IgD-negative memory B cell (primary cell): Measurements from ENCODE around the gene CNOT11. TPM values are rescaled to one million over a fixed set of nuclear protein-coding genes. Genes with fewer than 3 reads are reported as not detected.
A peak's percentile ranks its signal among the peaks of the same experiment; 100 is the strongest.
"Not testable (repeated sequence)": the region's sequence is repeated elsewhere in the genome, so short reads cannot be mapped to it uniquely, and the experiment has no call there.

ENCODE experiments used
- H3K27ac Mint-ChIP-seq, 3 donors: one replicate each; pipeline ENCODE4 v1.8.0; 2020 to 2022; ENCODE audit warnings: mild to moderate bottlenecking in 3 of 3, mixed read lengths in 3 of 3, moderate library complexity in 1 of 3
- H3K27me3 Mint-ChIP-seq: one replicate; pipeline ENCODE4 v1.8.0; 2021; ENCODE audit warnings: mixed read lengths
- H3K36me3 Mint-ChIP-seq: one replicate; pipeline ENCODE4 v1.8.0; 2020; ENCODE audit warnings: mild to moderate bottlenecking, mixed read lengths
- H3K4me1 Mint-ChIP-seq, 3 donors: one replicate each; pipeline ENCODE4 v1.8.0; 2020 to 2022; ENCODE audit warnings: mixed read lengths in 3 of 3, mild to moderate bottlenecking in 1 of 3
- H3K4me3 Mint-ChIP-seq, 4 donors: one replicate each; pipeline ENCODE4 v1.8.0; 2020 to 2022; ENCODE audit warnings: mild to moderate bottlenecking in 4 of 4, mixed read lengths in 4 of 4, moderate library complexity in 3 of 4
- H3K9me3 Mint-ChIP-seq, 3 donors: one replicate each; pipeline ENCODE4 v1.8.0; 2020 to 2021; ENCODE audit warnings: mixed read lengths in 3 of 3, mild to moderate bottlenecking in 1 of 3
- polyA plus RNA-seq: library from polyadenylated mRNA; unstranded; fragments of 300-500 nt; fragmentation: Illumina TruSeq; gene quantifications from one replicate; pipeline ENCODE4 v1.2.3, GENCODE V29; 2021

Gene CNOT11
- polyA plus RNA-seq, result 46.8 TPM

- Mint-ChIP-seq H3K27me3 (no peaks in the 10 kb centered on the region), H3K9me3 (no peaks in the 10 kb centered on the region)
Observed at GRCh38 chr2:101252408-101253012, at the start of gene CNOT11. Gene CNOT11 (plus strand): TSS chr2:101252886. CDS start chr2:101252965, 79 bp downstream.

GRCh38 chr2:101204400-101205115, 48.1 kb upstream of the CNOT11 start:
- Mint-ChIP-seq H3K27ac (no peak overlapping the region), H3K27me3 (peaks cover 2% of the 10 kb centered on the region), H3K4me1 (peaks cover 0 to 4% (median 0%) of the 10 kb centered on the region in 3 donors), H3K4me3 (no peak overlapping the region), H3K9me3 (peaks cover 0 to 5% (median 1%) of the 10 kb centered on the region in 3 donors), H3K36me3 (no peaks in the 10 kb centered on the region)

More at GRCh38 chr2:101252408-101253012, at the start of gene CNOT11:
- Mint-ChIP-seq H3K4me1 (peaks cover 23 to 26% (median 24%) of the 10 kb centered on the region in 3 donors), H3K27ac (peak within 1 kb of the TSS; percentile 91 to 98 (median 97)), H3K4me3 (peak within 1 kb of the TSS; percentile 95 to 98 (median 97)), H3K36me3 (peaks cover 7% of the 10 kb centered on the region)

- H3K4me3 Mint-ChIP-seq, result peak overlapping the region in 3 of 4 donors; percentile 65 to 85 (median 80)
- no peaks in the 10 kb centered on the region for H3K36me3 Mint-ChIP-seq
- no peak overlapping the region for H3K27ac Mint-ChIP-seq
- peaks cover 0 to 4% (median 0%) of the 10 kb centered on the region in 3 donors for H3K4me1 Mint-ChIP-seq
- H3K27me3 Mint-ChIP-seq, result peaks cover 2% of the 10 kb centered on the region
- H3K9me3 Mint-ChIP-seq, result peaks cover 0 to 9% (median 5%) of the 10 kb centered on the region in 3 donors
Observed at GRCh38 chr2:101205521-101206479, 46.9 kb upstream of the CNOT11 start.

GRCh38 chr2:101208830-101209229, 43.9 kb upstream of the CNOT11 start:
- Mint-ChIP-seq H3K4me3 (no peak overlapping the region), H3K27ac (no peak overlapping the region), H3K36me3 (peaks cover 2% of the 10 kb centered on the region), H3K27me3 (peaks cover 2% of the 10 kb centered on the region), H3K9me3 (peaks cover 2 to 9% (median 9%) of the 10 kb centered on the region in 3 donors), H3K4me1 (peaks cover 0 to 4% (median 0%) of the 10 kb centered on the region in 3 donors)

GRCh38 chr2:101219246-101219645, 33.4 kb upstream of the CNOT11 start:
- H3K27me3 Mint-ChIP-seq, result peaks cover 12% of the 10 kb centered on the region
- peaks cover 8 to 9% (median 9%) of the 10 kb centered on the region in 3 donors for H3K4me1 Mint-ChIP-seq
- peaks cover 4% of the 10 kb centered on the region for H3K36me3 Mint-ChIP-seq
- H3K27ac Mint-ChIP-seq, result peak overlapping the region in 1 of 3 donors; percentile 81
- no peak overlapping the region for H3K4me3 Mint-ChIP-seq
- peaks cover 0 to 2% (median 0%) of the 10 kb centered on the region in 3 donors for H3K9me3 Mint-ChIP-seq

- not testable (repeated sequence) for H3K36me3 Mint-ChIP-seq, H3K27ac Mint-ChIP-seq
Observed at GRCh38 chr2:101220091-101220490, 32.6 kb upstream of the CNOT11 start.

GRCh38 chr2:101223814-101224231, 28.9 kb upstream of the CNOT11 start:
- Mint-ChIP-seq H3K9me3 (peaks cover 0 to 6% (median 0%) of the 10 kb centered on the region in 3 donors), H3K4me1 (peaks cover 12 to 17% (median 12%) of the 10 kb centered on the region in 3 donors), H3K27ac (peak overlapping the region in 1 of 3 donors; percentile 1), H3K4me3 (peak overlapping the region in 2 of 4 donors; percentile 23 to 40), H3K36me3 (no peaks in the 10 kb centered on the region), H3K27me3 (peaks cover 20% of the 10 kb centered on the region)

More at GRCh38 chr2:101220091-101220490, 32.6 kb upstream of the CNOT11 start:
- peaks cover 13% of the 10 kb centered on the region for H3K27me3 Mint-ChIP-seq
- not testable (repeated sequence) for H3K9me3 Mint-ChIP-seq, H3K4me3 Mint-ChIP-seq
- H3K4me1 Mint-ChIP-seq, result peaks cover 11 to 12% (median 12%) of the 10 kb centered on the region in 3 donors

- Mint-ChIP-seq H3K4me1 (peaks cover 3 to 5% (median 5%) of the 10 kb centered on the region in 3 donors), H3K36me3 (peaks cover 4% of the 10 kb centered on the region), H3K27me3 (peaks cover 17% of the 10 kb centered on the region), H3K27ac (no peak overlapping the region), H3K4me3 (no peak overlapping the region), H3K9me3 (peaks cover 0 to 17% (median 7%) of the 10 kb centered on the region in 3 donors)
Observed at GRCh38 chr2:101230541-101231001, 22.1 kb upstream of the CNOT11 start.

- Mint-ChIP-seq H3K27me3 (peaks cover 12% of the 10 kb centered on the region), H3K9me3 (peaks cover 2 to 21% (median 7%) of the 10 kb centered on the region in 3 donors), H3K27ac (no peak overlapping the region), H3K4me1 (peaks cover 2 to 5% (median 3%) of the 10 kb centered on the region in 3 donors), H3K36me3 (peaks cover 4% of the 10 kb centered on the region), H3K4me3 (no peak overlapping the region)
Observed at GRCh38 chr2:101231240-101231639, 21.4 kb upstream of the CNOT11 start.

- peaks cover 0 to 5% (median 3%) of the 10 kb centered on the region in 3 donors for H3K4me1 Mint-ChIP-seq
- no peak overlapping the region for H3K4me3 Mint-ChIP-seq
- H3K27ac Mint-ChIP-seq, result no peak overlapping the region
- H3K27me3 Mint-ChIP-seq, result peaks cover 10% of the 10 kb centered on the region
- H3K9me3 Mint-ChIP-seq, result peaks cover 2 to 25% (median 5%) of the 10 kb centered on the region in 3 donors
- H3K36me3 Mint-ChIP-seq, result peaks cover 5% of the 10 kb centered on the region
Observed at GRCh38 chr2:101231937-101232730, 20.6 kb upstream of the CNOT11 start.

- Mint-ChIP-seq H3K27me3 (peaks cover 8% of the 10 kb centered on the region), H3K9me3 (peaks cover 2 to 25% (median 5%) of the 10 kb centered on the region in 3 donors), H3K36me3 (peaks cover 5% of the 10 kb centered on the region), H3K4me3 (no peak overlapping the region), H3K4me1 (peaks cover 0 to 5% (median 3%) of the 10 kb centered on the region in 3 donors), H3K27ac (no peak overlapping the region)
Observed at GRCh38 chr2:101232770-101233169, 19.9 kb upstream of the CNOT11 start.

GRCh38 chr2:101234169-101234938, 18.3 kb upstream of the CNOT11 start:
- H3K9me3 Mint-ChIP-seq, result peaks cover 2 to 25% (median 5%) of the 10 kb centered on the region in 3 donors
- H3K27ac Mint-ChIP-seq, result no peak overlapping the region
- peaks cover 5% of the 10 kb centered on the region for H3K36me3 Mint-ChIP-seq
- H3K4me1 Mint-ChIP-seq, result peaks cover 2 to 5% (median 3%) of the 10 kb centered on the region in 3 donors
- H3K27me3 Mint-ChIP-seq, result peaks cover 4% of the 10 kb centered on the region
- no peak overlapping the region for H3K4me3 Mint-ChIP-seq

- not testable (repeated sequence) for H3K27me3 Mint-ChIP-seq, H3K36me3 Mint-ChIP-seq
- H3K9me3 Mint-ChIP-seq, result peaks cover 2 to 22% (median 5%) of the 10 kb centered on the region in 3 donors
Observed at GRCh38 chr2:101235956-101236355, 16.7 kb upstream of the CNOT11 start.

More at GRCh38 chr2:101235956-101236355, 16.7 kb upstream of the CNOT11 start:
- not testable (repeated sequence) for H3K4me1 Mint-ChIP-seq, H3K4me3 Mint-ChIP-seq, H3K27ac Mint-ChIP-seq
